GM12873 (cell line): ENCODE results near the gene MYL3.

Experiments used
- CTCF ChIP-seq: IDR thresholded peaks from 2 replicates; pipeline ENCODE4 v1.5.1; 2012; ENCODE audit warnings: low read depth, mild to moderate bottlenecking, moderate library complexity, low read length, control low read depth; ENCODE audit not compliant: insufficient read depth; ENCODE audit errors: missing control alignments

MYL3 gene

GRCh38 chr3:46863261-46863782 lies at the start of gene MYL3:
TSS of gene MYL3 (minus strand) at chr3:46863444. CDS start at chr3:46863390, 54 bp downstream.
- TF ChIP-seq CTCF, result no peak

GRCh38 chr3:46912986-46913385 lies 49.7 kb upstream of the MYL3 start:
- no peak for TF ChIP-seq CTCF

- TF ChIP-seq CTCF, result no peak
Observed at GRCh38 chr3:46910166-46910760, 47.0 kb upstream of the MYL3 start.

GRCh38 chr3:46909535-46910161 lies 46.4 kb upstream of the MYL3 start:
- peak; percentile 87 for TF ChIP-seq CTCF

- TF ChIP-seq CTCF, result no peak
Observed at GRCh38 chr3:46908986-46909534, 45.8 kb upstream of the MYL3 start.

GRCh38 chr3:46908294-46908985 lies 45.2 kb upstream of the MYL3 start:
- no peak for TF ChIP-seq CTCF

GRCh38 chr3:46907960-46908293 lies 44.7 kb upstream of the MYL3 start:
- no peak for TF ChIP-seq CTCF
